HepG2 (cell line): Measurements from ENCODE around the gene RAPGEF2. TPM values are rescaled to one million over a fixed set of nuclear protein-coding genes. Genes with fewer than 3 reads are reported as not detected.
A peak's percentile ranks its signal among the peaks of the same experiment; 100 is the strongest.

Source experiments
- ATAC-seq: fragments of 200-7000 bp; cut with Tn5 transposase; 3 replicates; pipeline ENCODE4 v1.9.1; 2020; ENCODE audit warnings: mild to moderate bottlenecking, moderate library complexity
- BruUV-seq: library from RNA; stranded (reverse); fragments of 400-500 nt; replicated peaks from 2 replicates; lab custom pipeline; 2021; lab: Mats Ljungman, UMichigan
- CTCF ChIA-PET: fragments of 300-600 bp; formaldehyde crosslinking; extraction: SDS; loops from one replicate; lab custom pipeline; 2021; ENCODE audit warnings: low total read pairs, inconsistent platforms, low intra/inter-chr PET ratio; lab: Yijun Ruan, JAX
- POLR2A ChIA-PET: fragments of 350-600 bp; sonication (Branson Sonifier 250); formaldehyde crosslinking; loops from one replicate; lab custom pipeline; 2020; ENCODE audit warnings: antibody characterized with exemption, inconsistent platforms; lab: Yijun Ruan, JAX
- DNase-seq: peaks from one replicate; pipeline ENCODE4 v3.0.0-alpha.2; 2015; ENCODE audit warnings: low spot score
- FAIRE-seq: peaks from 3 replicates; lab custom pipeline; 2011; peaks lifted over from hg19 to GRCh38; lab: Jason Lieb, UNC
- H2AFZ ChIP-seq: one replicate; pipeline ENCODE4 v1.6.1; 2011; ENCODE audit warnings: low read length, inconsistent platforms
- H3K27ac ChIP-seq: fragments of 300-600 bp; 3 replicates; pipeline ENCODE4 v1.8.0; 2011; ENCODE audit warnings: mixed run types, mild to moderate bottlenecking, mixed read lengths, low read length, inconsistent platforms; ENCODE audit not compliant: insufficient read depth; ENCODE audit errors: extremely low read length
- H3K27me3 ChIP-seq, 2 experiments: fragments of 200-600 bp in 1 of 2; 2 replicates in 1 of 2; 3 replicates in 1 of 2; pipeline versions ENCODE4 v1.6.0 to v1.8.0; 2011; ENCODE audit warnings: low read length in 2 of 2, mild to moderate bottlenecking in 2 of 2, moderate library complexity in 2 of 2, inconsistent platforms in 1 of 2; ENCODE audit not compliant: insufficient read depth in 2 of 2, control insufficient read depth in 1 of 2
- H3K36me3 ChIP-seq, 2 experiments: fragments of 200-600 bp in 1 of 2; replicated peaks in 1 of 2; 2 replicates in 1 of 2; 3 replicates in 1 of 2; pipeline versions ENCODE4 v1.5.1 to v1.8.0; 2011; ENCODE audit warnings: low read length in 2 of 2, inconsistent platforms in 1 of 2; ENCODE audit not compliant: insufficient read depth in 2 of 2, control insufficient read depth in 1 of 2
- H3K4me1 ChIP-seq: 2 replicates; pipeline ENCODE4 v1.5.1; 2012; ENCODE audit warnings: low read length, inconsistent platforms; ENCODE audit not compliant: insufficient read depth
- H3K4me2 ChIP-seq: 2 replicates; pipeline ENCODE4 v1.6.0; 2011; ENCODE audit warnings: low read depth, low read length, inconsistent platforms
- H3K4me3 ChIP-seq, 3 experiments: fragments of 200-600 bp in 1 of 3; sonication (generic), shearing (Covaris generic) in 1 of 3; replicated peaks in 1 of 3; 2 replicates each; pipeline ENCODE4 v1.5.1; 2011 to 2016; ENCODE audit warnings: low read length in 3 of 3, inconsistent platforms in 2 of 3, low read depth in 2 of 3, mild to moderate bottlenecking in 2 of 3, control low read depth in 1 of 3, mixed read lengths in 1 of 3; ENCODE audit not compliant: insufficient read depth in 1 of 3
- H3K79me2 ChIP-seq: one replicate; pipeline ENCODE4 v1.6.1; 2011; ENCODE audit warnings: low read length, inconsistent platforms; ENCODE audit not compliant: insufficient read depth
- H3K9ac ChIP-seq: 2 replicates; pipeline ENCODE4 v1.6.0; 2011; ENCODE audit warnings: mild to moderate bottlenecking, low read depth, low read length, inconsistent platforms; ENCODE audit not compliant: insufficient read depth
- H3K9me3 ChIP-seq: 2 replicates; pipeline ENCODE4 v1.5.1; 2012; ENCODE audit warnings: mild to moderate bottlenecking, low read length
- H4K20me1 ChIP-seq: 2 replicates; pipeline ENCODE4 v1.6.0; 2011; ENCODE audit warnings: inconsistent platforms, mild to moderate bottlenecking, low read length, moderate library complexity; ENCODE audit not compliant: insufficient read depth
- ATF1 ChIP-seq: IDR thresholded peaks from 2 replicates; pipeline ENCODE4 v1.6.1; 2016; ENCODE audit warnings: mild to moderate bottlenecking, control low read depth
- CBX1 ChIP-seq: IDR thresholded peaks from one replicate; pipeline ENCODE4 v1.6.1; 2016; ENCODE audit warnings: antibody characterized with exemption, low read depth
- CREB1 ChIP-seq, 2 experiments: fragments of 450-650 bp in 1 of 2; IDR thresholded peaks; 2 replicates each; pipeline ENCODE4 v1.6.1; 2016 to 2017; ENCODE audit warnings: control low read depth in 1 of 2, mild to moderate bottlenecking in 1 of 2, missing compliant biosample characterization in 1 of 2, missing genetic modification characterization in 1 of 2
- DNMT1 ChIP-seq: sonication (generic); formaldehyde crosslinking; IDR thresholded peaks from 2 replicates; pipeline ENCODE4 v1.5.1; 2020; ENCODE audit warnings: mild to moderate bottlenecking, missing genetic modification reagents
- HNRNPLL ChIP-seq: fragments of 200-400 bp; formaldehyde crosslinking; IDR thresholded peaks from 2 replicates; pipeline ENCODE4 v1.6.1; 2017; ENCODE audit warnings: mild to moderate bottlenecking, low read depth, low read length; ENCODE audit not compliant: poor library complexity, severe bottlenecking
- SP1 ChIP-seq, 2 experiments: fragments of 450-650 bp in 1 of 2; sonication (generic) in 1 of 2; formaldehyde crosslinking in 1 of 2; IDR thresholded peaks; 2 replicates each; pipeline versions ENCODE4 v1.4.0 to v1.6.1; 2016 to 2020; ENCODE audit warnings: missing genetic modification reagents in 1 of 2
- ZBTB37 ChIP-seq: sonication (generic); formaldehyde crosslinking; IDR thresholded peaks from 2 replicates; pipeline ENCODE4 v1.4.0; 2020; ENCODE audit warnings: mild to moderate bottlenecking, missing genetic modification reagents
- ZFX ChIP-seq: sonication (generic); formaldehyde crosslinking; IDR thresholded peaks from 2 replicates; pipeline ENCODE4 v1.4.0; 2020; ENCODE audit warnings: mild to moderate bottlenecking, low read depth, missing genetic modification reagents, moderate library complexity
- ZNF792 ChIP-seq: IDR thresholded peaks from 2 replicates; pipeline ENCODE4 v1.6.1; 2016
- WGBS: methylation state at CpG from one replicate; pipeline ENCODE4 v1.1.6; 2017; ENCODE audit warnings: low lambda C conversion rate; 5-methylcytosine and 5-hydroxymethylcytosine counted together
- in situ Hi-C: cut with HindIII; loops from 2 replicates; pipeline ENCODE4 v1.10.0; 2017; ENCODE audit warnings: low pct_unique_long_range_greater_than_20kb; ENCODE audit not compliant: extremely low pct_ligation_motif_present
- intact Hi-C: fragments of 100-400 bp; cut with micrococcal nuclease; formaldehyde crosslinking; loops from one replicate; pipeline ENCODE4 v1.10.0; 2022; ENCODE audit not compliant: unreplicated experiment
- polyA plus RNA-seq, 8 experiments: library from polyadenylated mRNA; depleted of rRNA in 3 of 8; stranded (reverse) in 7 of 8; unstranded in 1 of 8; fragments of >200 nt; fragmentation: Illumina TruSeq in 4 of 8; extraction: Trizol in 4 of 8; gene quantifications; 2 replicates each; pipeline versions ENCODE4 v1.2.1 to v1.2.3, GENCODE V29; 2011 to 2016; ENCODE audit warnings: low read depth in 4 of 8, missing spikeins in 1 of 8, mixed read lengths in 1 of 8; ENCODE audit not compliant: insufficient read depth in 1 of 8
- total RNA-seq, 5 experiments: library from RNA; depleted of rRNA; stranded (reverse); fragments of >200 nt; fragmentation: Illumina TruSeq; extraction: Trizol; gene quantifications; 2 replicates each; pipeline ENCODE4 v1.2.3, GENCODE V29; 2016; ENCODE audit warnings: low read depth in 1 of 5

Gene RAPGEF2
- total and polyA plus RNA-seq, 2 of the 13 experiments (the other 11 are each of a cell fraction or from before 2014, with no cell fraction given), result 19.2 to 23.0 TPM

- no peaks in the 10 kb centered on the region for H3K27me3 ChIP-seq
- no peak overlapping the region for H3K27ac ChIP-seq
- no peaks in the 10 kb centered on the region for H3K9me3 ChIP-seq
- 25% methylated on average over 6 of the region's 6 CpGs for WGBS
- peak; percentile 32 for DNase-seq
- peak; percentile 30; the same call in 1 of the 2 replicates for TF ChIP-seq CREB1 (IDR thresholded peaks at IDR 0.05)
- TF ChIP-seq CREB1 (CRISPR knock-in tag; IDR thresholded peaks at IDR 0.05), result no peak
- TF ChIP-seq ZFX (CRISPR knock-in tag), result no peak
- TF ChIP-seq DNMT1 (CRISPR knock-in tag), result no peak
- no peaks in the 10 kb centered on the region for H3K36me3 ChIP-seq
- no TSS peak for BruUV-seq
- CTCF ChIA-PET, result no interaction called here
- no peaks in the 10 kb centered on the region for H4K20me1 ChIP-seq
- no peaks in the 10 kb centered on the region for H3K79me2 ChIP-seq
- no peak overlapping the region for H3K9ac ChIP-seq
- intact Hi-C loops, result no loop called here
- ATAC-seq, result no peak
- POLR2A ChIA-PET, result no interaction called here
- FAIRE-seq, result no peak
- no peak overlapping the region for H2AFZ ChIP-seq
- H3K4me2 ChIP-seq, result peak overlapping the region; percentile 46
- peak overlapping the region in 1 of 3 experiments; percentile 18; a peak in 2 of 6 replicates for H3K4me3 ChIP-seq
- in situ Hi-C loops, result no loop called here
- 0 out of 2 replicates have a peak, but pooled peaks cover 7% of the 10 kb centered on the region for H3K4me1 ChIP-seq
Observed at GRCh38 chr4:159077702-159078495, 25.0 kb upstream of the RAPGEF2 start.

GRCh38 chr4:159079074-159079473 lies 23.8 kb upstream of the RAPGEF2 start:
- intact Hi-C loops (no loop called here), in situ Hi-C loops (no loop called here)
- Histone ChIP-seq H3K9me3 (no peaks in the 10 kb centered on the region), H4K20me1 (no peaks in the 10 kb centered on the region), H3K4me2 (no peak overlapping the region), H3K27me3 (no peaks in the 10 kb centered on the region), H3K27ac (no peak overlapping the region), H3K4me3 (no peak overlapping the region), H2AFZ (no peak overlapping the region), H3K36me3 (no peaks in the 10 kb centered on the region), H3K79me2 (no peaks in the 10 kb centered on the region), H3K9ac (no peak overlapping the region), H3K4me1 (0 out of 2 replicates have a peak, but pooled peaks cover 7% of the 10 kb centered on the region)
- TF ChIP-seq HNRNPLL (no peak), ZBTB37 (no peak), ATF1 (CRISPR knock-in tag) (no peak), CBX1 (no peak), SP1 (IDR thresholded peaks at IDR 0.05) (no peak), SP1 (CRISPR knock-in tag; IDR thresholded peaks at IDR 0.05) (no peak), ZNF792 (CRISPR knock-in tag) (no peak)
- ATAC-seq, result no peak
- ChIA-PET CTCF (no interaction called here), POLR2A (no interaction called here)
- FAIRE-seq, result no peak
- no TSS peak for BruUV-seq
- DNase-seq, result no peak
- 46% methylated on average over 2 of the region's 2 CpGs for WGBS
